ENCODE results near the gene SLC2A11. TPM values are rescaled to one million over a fixed set of nuclear protein-coding genes. Genes with fewer than 3 reads are reported as not detected.

The SLC2A11 gene
- polyA plus RNA-seq, 3 donors, result 1.3 to 3.3 (median 2.5) TPM

DNA sequence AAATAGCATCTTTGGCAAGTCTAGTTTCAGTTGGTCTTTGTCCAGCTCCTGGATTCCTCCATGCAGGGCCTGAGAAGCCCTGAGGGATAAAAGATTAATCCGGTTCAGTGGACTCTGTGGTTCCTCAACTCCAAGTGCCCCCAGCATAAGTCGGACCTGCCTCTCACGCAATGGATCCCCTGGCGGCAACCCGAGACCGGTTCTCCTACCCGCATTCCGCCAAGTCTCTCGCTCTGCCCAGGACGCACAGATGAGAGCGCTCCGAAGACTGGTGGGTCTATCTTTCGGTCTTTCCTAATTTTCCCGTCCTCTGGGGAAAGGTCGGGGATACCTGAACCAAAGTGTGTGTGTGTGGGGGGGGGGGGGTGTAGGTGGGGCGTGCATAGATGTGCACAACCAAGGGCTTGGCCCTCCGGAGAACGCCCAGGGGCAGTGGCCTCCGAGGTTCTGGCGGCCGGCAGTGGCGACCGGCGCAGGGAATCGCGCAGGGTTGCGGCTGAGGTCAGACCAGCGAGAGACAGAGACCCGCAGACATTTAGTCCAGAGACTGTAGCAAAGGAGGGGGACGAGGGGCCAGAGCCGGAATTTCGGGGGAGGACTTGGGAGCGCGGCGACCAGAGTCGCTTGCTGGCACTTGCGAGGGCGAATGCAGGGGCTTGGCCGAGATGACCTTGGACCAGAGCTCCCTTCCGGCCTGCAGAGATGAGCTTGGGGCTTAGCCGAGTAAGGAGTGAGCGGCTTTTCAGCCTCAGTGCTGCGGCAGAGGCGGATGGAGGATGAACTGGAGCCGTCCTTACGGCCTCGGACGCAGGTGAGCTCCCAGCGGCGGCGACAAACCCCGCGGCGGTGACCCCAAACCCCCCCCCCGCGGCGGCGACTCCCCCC, 712 bp upstream of the SLC2A11 start:
- TF ChIP-seq, protein P1, sequence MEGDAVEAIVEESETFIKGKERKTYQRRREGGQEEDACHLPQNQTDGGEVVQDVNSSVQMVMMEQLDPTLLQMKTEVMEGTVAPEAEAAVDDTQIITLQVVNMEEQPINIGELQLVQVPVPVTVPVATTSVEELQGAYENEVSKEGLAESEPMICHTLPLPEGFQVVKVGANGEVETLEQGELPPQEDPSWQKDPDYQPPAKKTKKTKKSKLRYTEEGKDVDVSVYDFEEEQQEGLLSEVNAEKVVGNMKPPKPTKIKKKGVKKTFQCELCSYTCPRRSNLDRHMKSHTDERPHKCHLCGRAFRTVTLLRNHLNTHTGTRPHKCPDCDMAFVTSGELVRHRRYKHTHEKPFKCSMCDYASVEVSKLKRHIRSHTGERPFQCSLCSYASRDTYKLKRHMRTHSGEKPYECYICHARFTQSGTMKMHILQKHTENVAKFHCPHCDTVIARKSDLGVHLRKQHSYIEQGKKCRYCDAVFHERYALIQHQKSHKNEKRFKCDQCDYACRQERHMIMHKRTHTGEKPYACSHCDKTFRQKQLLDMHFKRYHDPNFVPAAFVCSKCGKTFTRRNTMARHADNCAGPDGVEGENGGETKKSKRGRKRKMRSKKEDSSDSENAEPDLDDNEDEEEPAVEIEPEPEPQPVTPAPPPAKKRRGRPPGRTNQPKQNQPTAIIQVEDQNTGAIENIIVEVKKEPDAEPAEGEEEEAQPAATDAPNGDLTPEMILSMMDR (IDR thresholded peaks at IDR 0.05), result no peak
- Mint-ChIP-seq H3K9me3 (no peaks in the 10 kb centered on the region), H3K4me1 (peaks cover 16% of the 10 kb centered on the region), H3K36me3 (no peaks in the 10 kb centered on the region), H3K27ac (peak overlapping the region; percentile 58 to 90 (median 88)), H3K4me3 (peak overlapping the region; percentile 90 to 97), H3K27me3 (ENCODE audit: low read depth in 3 of 3) (peaks cover 0 to 5% (median 2%) of the 10 kb centered on the region in 3 donors)
- peak; percentile 40 to 66 (median 42) for DNase-seq
- Histone ChIP-seq H4K20me1 (ENCODE audit: insufficient read depth, low read length) (no peaks in the 10 kb centered on the region), H3K4me3 (replicated peaks in 1 of 3; ENCODE audit: low read depth in 2 of 3, low read length in 3 of 3) (peak overlapping the region; percentile 50 to 89 (median 60)), H3K4me1 (ENCODE audit: control insufficient read depth in 1 of 2, insufficient read depth in 2 of 2, low read length in 2 of 2) (peaks cover 16 to 18% of the 10 kb centered on the region in 2 donors), H3K36me3 (replicated peaks in 1 of 2; ENCODE audit: control insufficient read depth in 1 of 2, insufficient read depth in 2 of 2, low read length in 2 of 2) (no peaks in the 10 kb centered on the region), H3K4me2 (replicated peaks; ENCODE audit: extremely low read depth, low read length, poor library complexity, severe bottlenecking) (peak overlapping the region; percentile 100), H3K9me3 (replicated peaks in 1 of 2; ENCODE audit: control insufficient read depth in 1 of 2, insufficient read depth in 1 of 2, low read length in 2 of 2) (no peaks in the 10 kb centered on the region), H2AFZ (ENCODE audit: insufficient read depth, low read depth, low read length, poor library complexity, severe bottlenecking) (peak overlapping the region; percentile 99), H3K9ac (ENCODE audit: insufficient read depth, low read length, poor library complexity, severe bottlenecking) (peak overlapping the region; percentile 77), H3K79me2 (ENCODE audit: insufficient read depth, low read length) (no peaks in the 10 kb centered on the region), H3K27me3 (ENCODE audit: control insufficient read depth in 2 of 2, insufficient read depth in 2 of 2, low read length in 2 of 2) (no peaks in the 10 kb centered on the region), H3K27ac (ENCODE audit: low read depth in 1 of 2, low read length in 2 of 2) (peak overlapping the region; percentile 66)
- 2% methylated on average over 50 of the region's 58 CpGs for WGBS (ENCODE audit: insufficient coverage)
- intact Hi-C loops (cut with micrococcal nuclease), result no loop called here

DNA sequence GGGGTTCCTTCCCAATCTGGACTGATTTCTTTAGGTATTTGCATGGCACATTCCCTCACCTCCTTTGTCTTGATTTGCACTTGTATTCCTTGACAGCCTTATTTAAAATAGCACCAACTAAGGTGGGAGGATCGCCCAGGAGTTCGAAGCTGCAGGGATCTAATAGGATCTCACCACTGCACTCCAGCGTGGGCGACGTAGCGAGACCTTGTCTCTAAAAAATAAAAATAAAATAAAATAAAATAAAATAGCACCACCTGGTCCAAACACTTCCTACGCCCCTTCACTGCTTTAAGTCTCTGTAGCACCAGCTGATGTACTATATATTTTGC, 775 bp downstream of the SLC2A11 start:
- DNase-seq, result no peak
- Histone ChIP-seq H2AFZ (ENCODE audit: insufficient read depth, low read depth, low read length, poor library complexity, severe bottlenecking) (peak overlapping the region; percentile 99), H3K4me3 (replicated peaks in 1 of 3; ENCODE audit: low read depth in 2 of 3, low read length in 3 of 3) (peak overlapping the region in 2 of 3 experiments; percentile 60 to 89), H4K20me1 (ENCODE audit: insufficient read depth, low read length) (no peaks in the 10 kb centered on the region), H3K27ac (ENCODE audit: low read depth in 1 of 2, low read length in 2 of 2) (no peak overlapping the region), H3K36me3 (replicated peaks in 1 of 2; ENCODE audit: control insufficient read depth in 1 of 2, insufficient read depth in 2 of 2, low read length in 2 of 2) (no peaks in the 10 kb centered on the region), H3K9ac (ENCODE audit: insufficient read depth, low read length, poor library complexity, severe bottlenecking) (peak overlapping the region; percentile 77), H3K4me1 (ENCODE audit: control insufficient read depth in 1 of 2, insufficient read depth in 2 of 2, low read length in 2 of 2) (peaks cover 16 to 18% of the 10 kb centered on the region in 2 donors), H3K4me2 (replicated peaks; ENCODE audit: extremely low read depth, low read length, poor library complexity, severe bottlenecking) (peak overlapping the region; percentile 100), H3K79me2 (ENCODE audit: insufficient read depth, low read length) (no peaks in the 10 kb centered on the region), H3K9me3 (replicated peaks in 1 of 2; ENCODE audit: control insufficient read depth in 1 of 2, insufficient read depth in 1 of 2, low read length in 2 of 2) (no peaks in the 10 kb centered on the region), H3K27me3 (ENCODE audit: control insufficient read depth in 2 of 2, insufficient read depth in 2 of 2, low read length in 2 of 2) (no peaks in the 10 kb centered on the region)
- WGBS (ENCODE audit: insufficient coverage), result no CpG with 5 or more reads among the region's 7 CpGs
- intact Hi-C loops (cut with micrococcal nuclease), result no loop called here
- TF ChIP-seq, protein P1 (IDR thresholded peaks at IDR 0.05), result no peak
- peaks cover 16% of the 10 kb centered on the region for H3K4me1 Mint-ChIP-seq
- no peaks in the 10 kb centered on the region for H3K9me3 Mint-ChIP-seq
- H3K27ac Mint-ChIP-seq, result peak overlapping the region in 5 of 7 donors; percentile 25 to 89 (median 58)
- peaks cover 0 to 5% (median 2%) of the 10 kb centered on the region in 3 donors for H3K27me3 Mint-ChIP-seq (ENCODE audit: low read depth in 3 of 3)
- peak overlapping the region; percentile 90 to 97 for H3K4me3 Mint-ChIP-seq
- no peaks in the 10 kb centered on the region for H3K36me3 Mint-ChIP-seq

Measured in CD14-positive monocyte (primary cell).